ENCODE results near the gene GBP5.

The GBP5 gene

DNA sequence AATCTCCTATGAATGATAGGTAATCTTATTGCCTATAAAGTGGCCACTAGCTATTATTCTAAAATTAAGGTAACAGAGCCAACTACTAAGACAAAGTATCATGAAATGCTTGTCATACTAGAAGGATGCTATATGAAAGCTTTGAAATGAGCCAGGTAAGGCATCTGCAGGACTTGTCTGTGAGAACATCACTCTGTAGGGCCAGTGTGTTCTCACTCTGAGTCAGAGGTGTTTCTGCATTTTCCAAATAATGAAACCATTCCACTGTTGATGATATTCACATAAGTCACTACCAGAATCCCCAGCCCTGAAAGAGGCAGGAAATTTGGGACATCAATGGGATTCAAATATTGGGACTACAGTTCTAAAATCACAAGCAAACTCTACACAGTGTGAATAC lies 25.8 kb upstream of the GBP5 start:
- Histone ChIP-seq H3K9ac (ENCODE audit: low read length) (no peak overlapping the region), H3K18ac (ENCODE audit: low read length) (no peak overlapping the region)

DNA sequence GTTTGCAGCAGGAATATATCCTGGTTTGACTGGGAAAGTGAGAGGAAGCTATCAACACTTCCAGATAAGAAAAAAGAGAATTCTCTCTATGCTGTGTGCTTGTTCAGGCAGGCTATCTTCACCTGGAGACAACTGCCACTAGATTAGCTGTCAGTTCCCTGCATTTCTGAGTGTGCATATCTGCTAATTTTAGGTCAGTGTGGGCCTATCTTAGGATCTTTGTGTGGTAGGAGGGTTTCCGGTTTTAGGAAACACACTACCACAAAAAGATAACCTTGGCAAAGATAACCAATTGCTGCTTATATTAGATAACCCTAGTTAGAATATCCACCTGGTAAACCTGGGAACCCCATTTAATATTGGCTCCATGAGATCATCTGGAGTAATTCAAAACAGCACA lies 22.5 kb upstream of the GBP5 start:
- Histone ChIP-seq H3K4me1 (ENCODE audit: control insufficient read depth in 1 of 2, insufficient read depth in 2 of 2, low read length in 2 of 2) (no peaks in the 10 kb centered on the region), H4K8ac (ENCODE audit: low read depth, low read length) (no peak overlapping the region), H3K27ac (ENCODE audit: low read depth, low read length) (no peak overlapping the region), H3K79me2 (ENCODE audit: control insufficient read depth, insufficient read depth, low read length, poor library complexity) (no peaks in the 10 kb centered on the region), H3K9me3 (ENCODE audit: insufficient read depth, low read depth, low read length) (no peaks in the 10 kb centered on the region), H3K4ac (ENCODE audit: low read depth, low read length) (no peak overlapping the region), H4K91ac (ENCODE audit: low read depth, low read length) (no peak overlapping the region), H3K18ac (ENCODE audit: low read length) (no peak overlapping the region), H3K14ac (ENCODE audit: low read length) (no peak overlapping the region), H2AFZ (ENCODE audit: insufficient read depth, low read length, poor library complexity) (no peak overlapping the region), H2BK12ac (ENCODE audit: low read length) (no peak overlapping the region), H3K23ac (ENCODE audit: low read length) (no peak overlapping the region), H4K12ac (ENCODE audit: low read depth, low read length) (no peak overlapping the region), H3K9ac (ENCODE audit: low read length) (no peak overlapping the region), H3K79me1 (ENCODE audit: low read length) (no peaks in the 10 kb centered on the region), H2BK120ac (ENCODE audit: insufficient read depth, low read length, poor library complexity) (no peak overlapping the region), H2AK5ac (ENCODE audit: low read length) (no peak overlapping the region), H2BK5ac (ENCODE audit: low read depth, low read length, poor library complexity) (no peak overlapping the region), H3K27me3 (ENCODE audit: insufficient read depth, low read length) (no peaks in the 10 kb centered on the region), H3K36me3 (ENCODE audit: control insufficient read depth in 1 of 2, insufficient read depth in 2 of 2, low read length in 2 of 2) (no peaks in the 10 kb centered on the region), H3K4me2 (ENCODE audit: low read length) (no peak overlapping the region), H3K4me3 (ENCODE audit: low read depth, low read length) (no peak overlapping the region)
- DNase-seq = no peak
- WGBS (ENCODE audit: extremely low coverage, insufficient coverage, insufficient read length) = no CpG with 5 or more reads among the region's 1 CpG

More for the DNA sequence above, 25.8 kb upstream of the GBP5 start:
- H4K91ac ChIP-seq (ENCODE audit: low read depth, low read length) = no peak overlapping the region
- no peak for DNase-seq
- no peaks in the 10 kb centered on the region for H3K36me3 ChIP-seq (ENCODE audit: control insufficient read depth in 1 of 2, insufficient read depth in 2 of 2, low read length in 2 of 2)
- no peaks in the 10 kb centered on the region for H3K27me3 ChIP-seq (ENCODE audit: insufficient read depth, low read length)
- H3K14ac ChIP-seq (ENCODE audit: low read length) = no peak overlapping the region
- H3K9me3 ChIP-seq (ENCODE audit: insufficient read depth, low read depth, low read length) = peaks cover 6% of the 10 kb centered on the region
- no peak overlapping the region for H3K4ac ChIP-seq (ENCODE audit: low read depth, low read length)
- H4K8ac ChIP-seq (ENCODE audit: low read depth, low read length) = no peak overlapping the region
- H4K12ac ChIP-seq (ENCODE audit: low read depth, low read length) = no peak overlapping the region
- H3K4me1 ChIP-seq (ENCODE audit: control insufficient read depth in 1 of 2, insufficient read depth in 2 of 2, low read length in 2 of 2) = no peaks in the 10 kb centered on the region
- H3K23ac ChIP-seq (ENCODE audit: low read length) = no peak overlapping the region
- no peak overlapping the region for H2AFZ ChIP-seq (ENCODE audit: insufficient read depth, low read length, poor library complexity)
- H2AK5ac ChIP-seq (ENCODE audit: low read length) = no peak overlapping the region
- no peaks in the 10 kb centered on the region for H3K79me2 ChIP-seq (ENCODE audit: control insufficient read depth, insufficient read depth, low read length, poor library complexity)
- no peak overlapping the region for H3K4me2 ChIP-seq (ENCODE audit: low read length)
- no peak overlapping the region for H2BK120ac ChIP-seq (ENCODE audit: insufficient read depth, low read length, poor library complexity)
- H3K27ac ChIP-seq (ENCODE audit: low read depth, low read length) = no peak overlapping the region
- H2BK5ac ChIP-seq (ENCODE audit: low read depth, low read length, poor library complexity) = no peak overlapping the region
- H2BK12ac ChIP-seq (ENCODE audit: low read length) = no peak overlapping the region
- H3K79me1 ChIP-seq (ENCODE audit: low read length) = no peaks in the 10 kb centered on the region
- H3K4me3 ChIP-seq (ENCODE audit: low read depth, low read length) = no peak overlapping the region

- WGBS (ENCODE audit: extremely low coverage, insufficient coverage, insufficient read length) = no CpG with 5 or more reads among the region's 2 CpGs
- Histone ChIP-seq H3K4me2 (ENCODE audit: low read length) (no peak overlapping the region), H2BK5ac (ENCODE audit: low read depth, low read length, poor library complexity) (no peak overlapping the region), H3K4me3 (ENCODE audit: low read depth, low read length) (no peak overlapping the region), H2BK120ac (ENCODE audit: insufficient read depth, low read length, poor library complexity) (no peak overlapping the region), H3K4me1 (ENCODE audit: control insufficient read depth in 1 of 2, insufficient read depth in 2 of 2, low read length in 2 of 2) (no peaks in the 10 kb centered on the region), H3K79me1 (ENCODE audit: low read length) (no peaks in the 10 kb centered on the region), H3K9ac (ENCODE audit: low read length) (no peak overlapping the region), H3K27ac (ENCODE audit: low read depth, low read length) (no peak overlapping the region), H3K4ac (ENCODE audit: low read depth, low read length) (no peak overlapping the region), H3K27me3 (ENCODE audit: insufficient read depth, low read length) (no peaks in the 10 kb centered on the region), H4K8ac (ENCODE audit: low read depth, low read length) (no peak overlapping the region), H3K23ac (ENCODE audit: low read length) (no peak overlapping the region), H3K79me2 (ENCODE audit: control insufficient read depth, insufficient read depth, low read length, poor library complexity) (no peaks in the 10 kb centered on the region), H2AK5ac (ENCODE audit: low read length) (no peak overlapping the region), H3K9me3 (ENCODE audit: insufficient read depth, low read depth, low read length) (no peaks in the 10 kb centered on the region), H4K91ac (ENCODE audit: low read depth, low read length) (no peak overlapping the region), H2BK12ac (ENCODE audit: low read length) (no peak overlapping the region), H3K18ac (ENCODE audit: low read length) (no peak overlapping the region), H3K14ac (ENCODE audit: low read length) (no peak overlapping the region), H4K12ac (ENCODE audit: low read depth, low read length) (no peak overlapping the region), H3K36me3 (ENCODE audit: control insufficient read depth in 1 of 2, insufficient read depth in 2 of 2, low read length in 2 of 2) (no peaks in the 10 kb centered on the region), H2AFZ (ENCODE audit: insufficient read depth, low read length, poor library complexity) (no peak overlapping the region)
- no peak for DNase-seq
Observed at GRCh38 chr1:89291276-89291675, 18.6 kb upstream of the GBP5 start.

DNA sequence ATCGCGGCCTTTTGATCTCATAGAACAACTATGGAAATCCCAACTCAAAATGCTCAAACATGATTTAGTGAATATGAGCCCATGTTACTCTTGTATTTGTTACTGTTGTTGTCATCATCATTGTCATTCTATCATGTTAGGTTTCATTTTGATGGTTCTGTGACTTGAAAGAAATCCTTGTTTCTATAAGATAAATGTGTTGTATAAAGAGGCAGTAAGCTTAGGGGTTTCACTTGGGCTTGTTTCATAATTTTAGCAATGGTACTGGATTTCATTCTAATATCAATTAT lies 15.3 kb upstream of the GBP5 start:
- H3K4ac ChIP-seq (ENCODE audit: low read depth, low read length) = no peak overlapping the region
- no peak overlapping the region for H3K27ac ChIP-seq (ENCODE audit: low read depth, low read length)
- no peak overlapping the region for H3K18ac ChIP-seq (ENCODE audit: low read length)
- no peaks in the 10 kb centered on the region for H3K9me3 ChIP-seq (ENCODE audit: insufficient read depth, low read depth, low read length)
- H2AK5ac ChIP-seq (ENCODE audit: low read length) = no peak overlapping the region
- no peak overlapping the region for H3K14ac ChIP-seq (ENCODE audit: low read length)
- H2BK120ac ChIP-seq (ENCODE audit: insufficient read depth, low read length, poor library complexity) = no peak overlapping the region
- no peak overlapping the region for H3K9ac ChIP-seq (ENCODE audit: low read length)
- no peaks in the 10 kb centered on the region for H3K79me2 ChIP-seq (ENCODE audit: control insufficient read depth, insufficient read depth, low read length, poor library complexity)
- no peak overlapping the region for H3K4me3 ChIP-seq (ENCODE audit: low read depth, low read length)
- DNase-seq = no peak
- no peak overlapping the region for H4K8ac ChIP-seq (ENCODE audit: low read depth, low read length)
- no peak overlapping the region for H4K12ac ChIP-seq (ENCODE audit: low read depth, low read length)
- H3K4me1 ChIP-seq (ENCODE audit: control insufficient read depth in 1 of 2, insufficient read depth in 2 of 2, low read length in 2 of 2) = no peaks in the 10 kb centered on the region
- no peak overlapping the region for H3K23ac ChIP-seq (ENCODE audit: low read length)
- no peak overlapping the region for H3K4me2 ChIP-seq (ENCODE audit: low read length)
- H2BK12ac ChIP-seq (ENCODE audit: low read length) = no peak overlapping the region
- H3K79me1 ChIP-seq (ENCODE audit: low read length) = no peaks in the 10 kb centered on the region
- WGBS (ENCODE audit: extremely low coverage, insufficient coverage, insufficient read length) = no CpG with 5 or more reads among the region's 2 CpGs
- no peak overlapping the region for H2BK5ac ChIP-seq (ENCODE audit: low read depth, low read length, poor library complexity)
- H2AFZ ChIP-seq (ENCODE audit: insufficient read depth, low read length, poor library complexity) = no peak overlapping the region
- H3K27me3 ChIP-seq (ENCODE audit: insufficient read depth, low read length) = no peaks in the 10 kb centered on the region
- H4K91ac ChIP-seq (ENCODE audit: low read depth, low read length) = no peak overlapping the region
- H3K36me3 ChIP-seq (ENCODE audit: control insufficient read depth in 1 of 2, insufficient read depth in 2 of 2, low read length in 2 of 2) = no peaks in the 10 kb centered on the region

All from trophoblast cell (in vitro differentiated cells and primary cell).